ENCODE results near the gene RPL37.
"Not testable (repeated sequence)": the region's sequence is repeated elsewhere in the genome, so short reads cannot be mapped to it uniquely, and the experiment has no call there.

RPL37 gene
- total RNA-seq, result 621 to 1,058 (median 895) reads per million in 9 experiments

DNA sequence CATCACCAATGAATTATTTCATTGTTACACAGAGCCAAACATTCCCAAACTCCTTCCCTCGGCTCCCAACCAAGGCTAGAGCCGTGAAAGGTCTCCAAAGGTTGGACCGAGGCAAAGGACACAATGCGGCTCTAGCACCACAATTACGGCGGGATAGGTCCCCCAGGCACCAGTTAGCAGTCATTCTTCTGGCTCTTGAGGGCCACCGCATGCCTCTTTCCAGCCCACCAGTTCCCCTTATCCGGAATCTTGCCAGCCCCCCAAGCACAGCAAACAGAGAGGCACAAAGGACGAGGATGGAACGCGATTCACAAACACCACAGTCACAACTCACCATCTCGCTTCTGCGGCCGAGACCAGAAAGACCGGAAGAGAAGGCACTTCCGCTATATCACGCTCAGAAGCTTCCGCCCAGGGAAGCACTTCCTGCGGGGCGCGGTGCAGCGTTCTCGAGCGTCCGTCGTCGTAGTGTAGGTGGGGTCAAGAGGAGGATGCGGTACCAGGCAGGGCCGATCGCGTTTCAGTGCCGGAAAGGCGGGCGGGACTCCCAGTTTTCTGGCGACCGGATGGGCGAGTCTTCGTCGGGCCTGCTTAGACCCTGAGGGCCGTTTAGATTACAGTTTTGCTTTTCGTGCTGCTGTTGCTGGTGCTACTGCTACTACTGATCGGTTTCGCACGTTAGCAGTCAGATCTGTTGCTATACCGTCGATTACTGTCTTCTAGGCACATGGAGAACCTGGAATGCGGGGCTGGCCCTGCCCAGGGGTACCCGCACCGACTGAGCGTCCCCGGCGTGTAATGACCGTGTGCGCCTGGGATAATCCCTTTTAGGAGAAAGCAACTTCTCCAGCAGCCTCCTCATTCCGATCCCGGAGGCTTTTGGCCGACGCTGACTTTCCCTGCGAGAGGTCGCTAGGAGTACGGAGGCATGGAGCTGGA is at the start of gene RPL37:
Gene RPL37 (minus strand): TSS at position 374 of the 939 bp plus-strand sequence. CDS start 37 bp downstream, at position 337.
- H3K36me3 Mint-ChIP-seq (ENCODE audit: insufficient read depth), result peaks cover 57% of the 10 kb centered on the region
- ATAC-seq (replicated peaks) (peak; percentile 89), DNase-seq (peak; percentile 82 to 86 (median 85))
- H3K9me3 Mint-ChIP-seq, result no peaks in the 10 kb centered on the region
- peak within 1 kb of the TSS; percentile 91 to 96 for H3K4me3 Mint-ChIP-seq
- H3K27ac Mint-ChIP-seq, result peak within 1 kb of the TSS; percentile 96 to 99
- H3K27me3 Mint-ChIP-seq, result no peaks in the 10 kb centered on the region
- peaks cover 27 to 40% of the 10 kb centered on the region in 2 donors for H3K4me1 Mint-ChIP-seq (ENCODE audit: low read depth in 2 of 2)

DNA sequence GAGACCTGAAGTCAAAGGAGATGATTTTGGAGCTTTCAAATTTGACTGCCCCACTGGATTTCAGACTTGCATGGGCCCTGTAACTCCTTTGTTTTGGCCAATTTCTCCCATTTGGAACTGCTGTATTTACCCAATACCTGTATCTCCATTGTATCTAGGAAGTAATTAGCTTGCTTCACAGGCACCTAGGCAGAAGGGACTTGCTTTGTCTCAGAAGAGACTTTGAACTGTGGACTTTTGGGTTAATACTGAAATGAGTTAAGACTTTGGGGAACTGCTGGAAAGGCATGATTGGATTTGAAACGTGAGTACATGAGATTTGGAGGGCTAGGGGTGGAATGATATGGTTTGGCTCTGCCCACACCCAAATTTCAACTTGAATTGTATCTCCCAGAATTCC is 48.0 kb upstream of the RPL37 start:
- not testable (repeated sequence) for H3K36me3 Mint-ChIP-seq (ENCODE audit: insufficient read depth); H3K4me3 Mint-ChIP-seq; H3K4me1 Mint-ChIP-seq (ENCODE audit: low read depth in 2 of 2); DNase-seq; H3K9me3 Mint-ChIP-seq; ATAC-seq (replicated peaks); H3K27ac Mint-ChIP-seq
- peaks cover 8 to 22% of the 10 kb centered on the region in 2 donors for H3K27me3 Mint-ChIP-seq

DNA sequence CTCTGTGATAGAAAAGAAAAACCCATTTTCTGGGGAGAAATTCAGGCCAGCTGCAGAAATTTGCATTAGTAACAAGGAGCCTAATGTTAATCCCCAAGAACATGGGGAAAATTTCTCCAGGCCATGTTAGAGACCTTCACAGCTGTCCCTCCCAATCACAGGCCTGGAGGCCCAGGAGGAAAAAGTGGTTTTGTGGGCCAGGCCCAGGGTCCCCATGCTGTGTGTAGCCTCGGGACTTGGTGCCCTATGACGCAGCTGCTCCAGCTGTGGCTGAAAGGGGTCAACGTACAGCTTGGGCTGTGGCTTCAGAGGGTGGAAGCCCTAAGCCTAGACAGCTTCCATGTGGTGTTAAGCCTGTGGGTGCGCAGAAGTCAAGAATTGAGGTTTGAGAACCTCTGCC is 47.3 kb upstream of the RPL37 start:
- DNase-seq, result no peak
- no peak for ATAC-seq (replicated peaks)
- H3K27ac Mint-ChIP-seq, result no peak overlapping the region
- H3K4me3 Mint-ChIP-seq, result no peak overlapping the region
- no peaks in the 10 kb centered on the region for H3K4me1 Mint-ChIP-seq (ENCODE audit: low read depth in 2 of 2)
- no peaks in the 10 kb centered on the region for H3K9me3 Mint-ChIP-seq
- no peaks in the 10 kb centered on the region for H3K36me3 Mint-ChIP-seq (ENCODE audit: insufficient read depth)
- peaks cover 6 to 18% of the 10 kb centered on the region in 2 donors for H3K27me3 Mint-ChIP-seq

DNA sequence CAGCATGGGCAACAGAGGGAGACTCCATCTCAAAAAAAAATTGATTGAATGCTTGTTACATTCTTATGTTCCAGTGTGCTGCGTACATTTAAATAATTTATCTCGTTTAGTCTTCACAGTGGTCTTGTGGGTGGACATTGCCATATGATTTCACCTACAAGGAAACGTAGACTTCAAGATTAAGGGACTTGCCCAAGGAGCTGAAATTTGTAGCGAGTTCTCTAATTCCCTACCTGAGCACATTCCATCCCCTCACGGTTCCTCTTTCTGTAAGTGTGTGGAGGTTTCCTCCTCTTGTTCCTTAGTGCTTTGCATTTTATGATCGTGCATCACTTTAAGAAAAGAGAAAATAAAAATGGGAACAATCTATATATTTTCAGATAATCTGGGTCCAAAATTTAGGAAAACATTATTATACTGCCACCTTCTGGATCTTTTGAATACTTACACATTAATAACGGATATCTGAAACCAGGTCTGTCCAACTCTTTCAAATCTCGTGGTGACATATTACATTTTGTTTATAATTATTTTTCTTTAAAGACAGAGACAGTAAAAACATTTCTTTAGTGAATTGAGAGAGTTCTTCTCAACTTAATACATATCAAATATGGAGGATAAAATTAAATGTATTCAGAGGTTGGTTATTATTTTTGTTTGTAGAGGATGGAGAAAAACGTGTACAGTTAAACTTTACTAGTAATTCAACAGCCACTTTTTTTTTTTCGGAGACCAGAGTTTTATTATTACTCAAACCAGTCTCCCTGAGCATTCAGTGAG is 44.3 kb upstream of the RPL37 start:
- Mint-ChIP-seq H3K9me3 (no peaks in the 10 kb centered on the region), H3K4me1 (ENCODE audit: low read depth in 2 of 2) (no peaks in the 10 kb centered on the region), H3K36me3 (ENCODE audit: insufficient read depth) (no peaks in the 10 kb centered on the region), H3K27me3 (peaks cover 8 to 31% of the 10 kb centered on the region in 2 donors), H3K27ac (no peak overlapping the region), H3K4me3 (no peak overlapping the region)
- DNase-seq, result no peak
- ATAC-seq (replicated peaks), result peak; percentile 32

DNA sequence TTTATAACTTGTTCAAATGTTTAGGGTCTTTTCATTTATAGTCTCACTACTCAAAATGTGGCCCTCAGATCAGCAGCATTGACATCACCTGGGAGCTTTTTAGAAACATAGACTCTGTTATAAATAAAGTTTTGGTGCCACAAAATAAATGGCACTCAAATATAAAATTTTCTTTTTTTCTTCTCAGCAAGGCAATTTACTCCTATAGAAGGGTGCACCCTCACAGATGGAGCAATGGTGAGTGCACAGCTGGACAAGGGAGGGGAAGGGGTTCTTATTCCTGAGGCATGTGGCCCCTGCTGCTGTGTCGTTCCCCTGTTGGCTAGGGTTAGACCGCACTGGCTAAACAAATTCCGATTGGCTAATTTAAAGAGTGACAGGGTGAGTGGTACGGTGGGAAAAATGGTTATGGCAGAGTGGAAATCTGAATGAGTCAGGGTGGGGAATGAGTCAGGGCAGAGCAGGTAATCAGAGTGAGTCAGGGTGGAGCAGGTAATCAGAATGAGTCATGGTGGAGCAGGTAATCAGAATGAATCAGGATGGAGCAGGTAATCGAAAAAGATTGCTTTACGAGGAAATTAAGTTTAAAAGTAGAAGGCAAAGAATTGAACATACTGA is 42.5 kb upstream of the RPL37 start:
- peaks cover 16 to 28% of the 10 kb centered on the region in 2 donors for H3K27me3 Mint-ChIP-seq
- ATAC-seq (replicated peaks), result no peak

DNA sequence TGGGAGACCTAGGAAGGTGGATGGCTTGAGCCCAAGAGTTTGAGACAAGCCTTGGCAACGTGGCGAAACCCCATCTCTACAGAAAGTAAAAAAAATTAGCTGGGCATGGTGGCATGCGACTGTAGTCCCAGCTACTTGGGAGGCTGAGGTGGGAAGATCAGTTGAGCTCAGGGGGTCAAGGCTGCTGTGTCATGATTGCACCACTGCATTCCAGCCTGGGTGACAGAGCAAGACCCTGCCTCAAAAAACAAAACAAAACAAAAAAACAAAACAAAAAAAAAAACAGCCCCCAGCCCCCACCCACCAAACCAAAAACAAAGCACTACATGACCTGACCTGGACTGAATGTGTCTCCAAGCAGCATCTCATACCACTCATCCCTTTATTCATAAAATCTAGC is 40.9 kb upstream of the RPL37 start:
- H3K9me3 Mint-ChIP-seq, result no peaks in the 10 kb centered on the region
- no peaks in the 10 kb centered on the region for H3K4me1 Mint-ChIP-seq (ENCODE audit: low read depth in 2 of 2)
- DNase-seq (no peak), ATAC-seq (replicated peaks) (no peak)
- peaks cover 12 to 34% of the 10 kb centered on the region in 2 donors for H3K27me3 Mint-ChIP-seq
- no peaks in the 10 kb centered on the region for H3K36me3 Mint-ChIP-seq (ENCODE audit: insufficient read depth)
- H3K4me3 Mint-ChIP-seq, result no peak overlapping the region
- no peak overlapping the region for H3K27ac Mint-ChIP-seq

More for the DNA sequence above, 42.5 kb upstream of the RPL37 start:
- H3K4me1 Mint-ChIP-seq (ENCODE audit: low read depth in 2 of 2), result no peaks in the 10 kb centered on the region
- H3K4me3 Mint-ChIP-seq, result no peak overlapping the region
- no peak for DNase-seq
- no peaks in the 10 kb centered on the region for H3K36me3 Mint-ChIP-seq (ENCODE audit: insufficient read depth)
- no peaks in the 10 kb centered on the region for H3K9me3 Mint-ChIP-seq
- no peak overlapping the region for H3K27ac Mint-ChIP-seq

DNA sequence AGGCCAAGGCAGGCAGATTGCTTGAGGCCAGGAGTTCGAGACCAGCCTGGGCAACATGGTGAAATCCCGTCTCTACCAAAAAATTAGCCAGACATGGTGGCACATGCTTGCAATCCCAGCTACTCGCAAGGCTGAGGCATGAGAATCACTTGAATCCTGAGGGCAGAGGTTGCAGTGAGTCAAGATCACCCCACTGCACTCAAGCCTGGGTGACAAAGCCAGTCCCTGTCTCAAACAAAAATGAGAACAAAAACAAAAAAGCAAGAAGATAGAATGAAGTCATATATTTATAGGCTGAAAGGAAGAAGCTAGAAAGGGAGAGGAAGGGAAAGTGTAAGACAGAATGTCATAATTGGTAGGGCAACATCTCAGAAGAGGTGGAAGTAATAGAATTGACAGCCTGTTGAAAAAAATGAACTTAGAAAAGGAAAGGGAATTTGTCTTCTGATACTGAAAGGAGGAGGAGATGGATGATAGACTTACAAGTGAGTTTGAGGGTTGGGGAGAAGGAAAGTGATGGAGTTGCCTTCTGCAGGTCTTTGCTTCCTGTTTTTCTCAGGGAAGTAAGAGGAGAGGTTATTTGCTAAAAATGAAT is 38.4 kb upstream of the RPL37 start:
- Mint-ChIP-seq H3K9me3 (no peaks in the 10 kb centered on the region), H3K4me3 (no peak overlapping the region), H3K36me3 (ENCODE audit: insufficient read depth) (no peaks in the 10 kb centered on the region), H3K27ac (no peak overlapping the region), H3K4me1 (ENCODE audit: low read depth in 2 of 2) (no peaks in the 10 kb centered on the region), H3K27me3 (peaks cover 23 to 34% of the 10 kb centered on the region in 2 donors)
- ATAC-seq (replicated peaks) (no peak), DNase-seq (no peak)

DNA sequence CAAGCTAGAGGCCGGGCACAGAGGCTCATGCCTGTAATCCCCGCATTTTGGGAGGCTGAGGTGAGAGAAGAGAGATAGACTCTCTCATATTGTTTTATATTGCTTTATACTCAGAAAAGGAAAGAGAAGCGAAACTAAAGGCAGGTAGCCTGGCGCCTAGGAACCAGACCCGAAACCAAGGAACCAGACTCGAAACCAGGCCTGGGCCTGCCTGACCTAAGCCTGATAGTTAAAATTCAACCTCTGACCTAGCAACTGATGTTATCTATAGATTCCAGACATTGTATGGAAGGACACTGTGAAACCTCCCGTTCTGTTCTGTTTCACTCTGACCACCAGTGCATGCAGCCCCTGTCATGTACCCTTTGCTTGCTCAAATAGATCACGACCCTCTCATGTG is 37.2 kb upstream of the RPL37 start:
- H3K4me1 Mint-ChIP-seq (ENCODE audit: low read depth in 2 of 2); H3K27ac Mint-ChIP-seq; H3K4me3 Mint-ChIP-seq; ATAC-seq (replicated peaks); H3K36me3 Mint-ChIP-seq (ENCODE audit: insufficient read depth); H3K9me3 Mint-ChIP-seq; DNase-seq: not testable (repeated sequence)
- H3K27me3 Mint-ChIP-seq, result peaks cover 23 to 44% of the 10 kb centered on the region in 2 donors

DNA sequence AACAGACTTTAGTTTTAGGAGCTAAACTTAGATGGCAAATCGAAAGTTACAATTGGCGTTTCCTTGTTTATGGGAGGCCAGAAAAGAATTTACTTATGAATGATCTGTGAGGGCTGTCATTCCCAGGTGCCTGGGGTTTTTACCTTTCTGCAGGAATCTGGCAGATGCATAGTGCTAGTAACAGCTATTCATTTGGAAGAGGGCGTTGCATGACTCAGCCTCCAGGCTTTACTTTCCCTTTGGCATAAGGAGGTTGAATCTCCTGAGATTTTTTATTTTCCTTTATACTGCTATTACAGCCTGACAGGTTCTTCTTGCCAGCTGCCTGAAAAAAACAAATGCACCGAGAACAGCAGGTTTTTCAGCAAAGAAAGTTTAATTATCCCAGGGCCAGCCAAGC is 36.2 kb upstream of the RPL37 start:
- Mint-ChIP-seq H3K36me3 (ENCODE audit: insufficient read depth) (peaks cover 2% of the 10 kb centered on the region), H3K4me3 (no peak overlapping the region), H3K27ac (no peak overlapping the region), H3K4me1 (ENCODE audit: low read depth in 2 of 2) (no peaks in the 10 kb centered on the region), H3K9me3 (no peaks in the 10 kb centered on the region), H3K27me3 (peaks cover 23 to 40% of the 10 kb centered on the region in 2 donors)
- no peak for ATAC-seq (replicated peaks)
- DNase-seq, result no peak

DNA sequence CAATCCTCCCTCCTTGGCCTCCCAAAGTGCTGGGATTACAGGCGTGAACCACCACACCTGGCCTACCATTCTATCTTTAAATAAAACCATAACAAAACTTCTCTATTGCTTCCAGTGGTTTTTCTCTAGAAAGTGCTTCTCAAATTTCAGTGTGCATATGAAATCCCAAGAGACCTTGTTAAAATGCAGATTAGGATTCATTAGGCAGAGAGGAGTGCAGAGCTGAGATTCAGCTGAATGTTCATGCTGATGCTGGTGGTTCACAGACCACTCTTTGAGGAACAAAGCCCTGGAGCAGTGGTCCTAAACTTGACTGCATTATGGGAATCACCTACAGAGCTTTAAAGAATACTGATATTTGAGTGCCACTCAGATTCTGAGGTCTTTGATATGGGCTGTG is 34.4 kb upstream of the RPL37 start:
- peaks cover 21 to 36% of the 10 kb centered on the region in 2 donors for H3K27me3 Mint-ChIP-seq
- DNase-seq (no peak), ATAC-seq (replicated peaks) (no peak)
- peaks cover 2% of the 10 kb centered on the region for H3K36me3 Mint-ChIP-seq (ENCODE audit: insufficient read depth)
- H3K4me3 Mint-ChIP-seq, result no peak overlapping the region
- no peaks in the 10 kb centered on the region for H3K4me1 Mint-ChIP-seq (ENCODE audit: low read depth in 2 of 2)
- no peak overlapping the region for H3K27ac Mint-ChIP-seq
- H3K9me3 Mint-ChIP-seq, result no peaks in the 10 kb centered on the region

DNA sequence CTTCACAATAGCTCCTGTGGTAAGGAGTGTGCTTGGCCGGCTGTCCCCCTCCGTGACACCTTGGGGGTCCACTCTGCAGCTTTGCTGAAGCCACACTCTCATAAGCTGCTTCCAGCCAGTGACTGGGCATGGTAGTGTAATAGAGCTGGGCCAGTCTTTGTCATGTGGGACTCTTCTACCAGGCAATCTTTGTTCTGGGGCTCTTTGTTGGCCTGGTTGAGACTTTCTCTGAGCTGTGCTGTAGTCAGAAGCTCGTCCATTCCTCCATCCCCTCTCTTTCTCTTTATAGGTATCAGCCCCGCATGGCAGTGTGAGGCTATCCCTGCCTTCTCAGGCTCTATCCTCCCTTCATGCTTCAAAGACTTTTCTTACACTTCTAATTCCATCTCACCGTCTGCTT is 31.8 kb upstream of the RPL37 start:
- DNase-seq (no peak), ATAC-seq (replicated peaks) (no peak)
- H3K36me3 Mint-ChIP-seq (ENCODE audit: insufficient read depth), result peaks cover 2% of the 10 kb centered on the region
- H3K4me3 Mint-ChIP-seq, result no peak overlapping the region
- no peaks in the 10 kb centered on the region for H3K4me1 Mint-ChIP-seq (ENCODE audit: low read depth in 2 of 2)
- H3K9me3 Mint-ChIP-seq, result no peaks in the 10 kb centered on the region
- H3K27ac Mint-ChIP-seq, result no peak overlapping the region
- peaks cover 12 to 24% of the 10 kb centered on the region in 2 donors for H3K27me3 Mint-ChIP-seq

DNA sequence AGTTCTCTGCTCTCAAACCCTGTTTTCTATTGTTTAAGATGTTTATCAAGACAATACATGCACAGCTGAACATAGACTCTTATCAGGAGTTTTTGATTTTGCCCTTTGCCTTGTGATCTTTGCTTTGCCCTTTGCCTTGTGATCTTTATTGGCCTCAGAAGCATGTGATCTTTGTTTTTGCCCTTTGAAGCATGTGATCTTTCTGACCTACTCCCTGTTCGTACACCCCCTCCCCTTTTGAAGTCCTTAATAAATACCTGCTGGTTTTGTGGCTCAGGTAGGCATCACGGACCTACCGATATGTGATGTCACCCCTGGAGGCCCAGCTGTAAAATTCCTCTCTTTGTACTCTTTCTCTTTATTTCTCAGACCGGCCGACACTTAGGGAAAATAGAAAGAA is 30.0 kb upstream of the RPL37 start:
- not testable (repeated sequence) for DNase-seq; H3K4me3 Mint-ChIP-seq; H3K4me1 Mint-ChIP-seq (ENCODE audit: low read depth in 2 of 2); H3K36me3 Mint-ChIP-seq (ENCODE audit: insufficient read depth); H3K9me3 Mint-ChIP-seq; H3K27ac Mint-ChIP-seq; ATAC-seq (replicated peaks)
- H3K27me3 Mint-ChIP-seq, result peaks cover 1 to 15% of the 10 kb centered on the region in 2 donors

DNA sequence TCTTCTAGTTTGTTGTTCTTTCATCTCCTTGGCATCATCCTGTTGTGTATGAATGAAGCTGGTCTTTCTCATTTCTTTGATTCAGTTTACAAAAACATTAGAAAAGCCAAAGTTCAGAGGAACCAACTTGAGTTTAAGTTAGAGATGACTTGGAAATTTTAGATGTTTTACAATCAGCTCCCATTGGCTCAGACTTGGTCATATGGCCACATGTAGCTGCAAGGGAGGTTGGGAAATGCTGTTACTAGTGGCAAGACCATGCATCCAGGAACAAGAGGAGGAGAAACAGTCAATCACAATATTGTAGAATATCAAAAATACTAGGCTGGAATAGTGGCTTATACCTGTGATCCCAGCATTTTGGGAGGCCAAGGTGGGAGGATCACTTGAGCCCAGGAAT is 25.7 kb upstream of the RPL37 start:
- Mint-ChIP-seq H3K27ac (no peak overlapping the region), H3K9me3 (no peaks in the 10 kb centered on the region), H3K36me3 (ENCODE audit: insufficient read depth) (no peaks in the 10 kb centered on the region), H3K4me1 (ENCODE audit: low read depth in 2 of 2) (no peaks in the 10 kb centered on the region), H3K4me3 (no peak overlapping the region), H3K27me3 (no peaks in the 10 kb centered on the region)
- no peak for DNase-seq
- ATAC-seq (replicated peaks), result no peak
